AG10803 (cell line): ENCODE data around the gene ADA.

Source experiments
- DNase-seq: peaks from one replicate; pipeline ENCODE4 v3.0.0; 2010; ENCODE audit warnings: low read depth
- H3K4me3 ChIP-seq: 2 replicates; pipeline ENCODE4 v1.5.1; 2011; ENCODE audit warnings: mild to moderate bottlenecking, low read length, control low read depth
- TF ChIP-seq, protein P1 (sequence below): conservative IDR thresholded peaks from 2 replicates; pipeline ENCODE4 v1.5.1; 2011; ENCODE audit warnings: mild to moderate bottlenecking, low read length, control low read depth, inconsistent platforms

ADA gene

DNA sequence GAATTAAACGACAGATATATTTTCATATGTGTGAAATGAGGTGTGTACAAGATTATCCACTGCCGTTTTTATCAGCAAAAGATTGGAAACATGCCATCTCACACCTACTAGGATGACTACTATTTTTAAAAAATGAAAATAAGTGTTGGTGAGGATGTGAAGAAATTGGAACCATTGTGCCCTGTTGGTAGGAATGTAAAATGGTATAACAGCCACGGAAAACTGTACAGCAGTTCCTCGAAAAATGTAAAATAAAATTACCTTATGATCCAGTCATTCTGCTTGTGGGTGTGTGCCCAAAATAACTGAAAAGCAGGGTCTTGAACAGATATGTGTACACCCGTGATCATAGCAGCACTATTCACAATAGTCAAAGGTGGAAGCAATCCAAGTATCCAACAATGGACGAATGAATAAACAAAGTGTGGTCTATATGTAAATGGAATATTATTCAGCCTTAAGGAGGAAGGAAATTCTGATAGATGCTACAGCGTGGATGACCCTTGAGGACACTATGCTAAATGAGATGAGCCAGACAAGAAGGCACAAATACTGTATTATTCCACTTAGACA is 36.6 kb upstream of the ADA start:
- TF ChIP-seq, protein P1, sequence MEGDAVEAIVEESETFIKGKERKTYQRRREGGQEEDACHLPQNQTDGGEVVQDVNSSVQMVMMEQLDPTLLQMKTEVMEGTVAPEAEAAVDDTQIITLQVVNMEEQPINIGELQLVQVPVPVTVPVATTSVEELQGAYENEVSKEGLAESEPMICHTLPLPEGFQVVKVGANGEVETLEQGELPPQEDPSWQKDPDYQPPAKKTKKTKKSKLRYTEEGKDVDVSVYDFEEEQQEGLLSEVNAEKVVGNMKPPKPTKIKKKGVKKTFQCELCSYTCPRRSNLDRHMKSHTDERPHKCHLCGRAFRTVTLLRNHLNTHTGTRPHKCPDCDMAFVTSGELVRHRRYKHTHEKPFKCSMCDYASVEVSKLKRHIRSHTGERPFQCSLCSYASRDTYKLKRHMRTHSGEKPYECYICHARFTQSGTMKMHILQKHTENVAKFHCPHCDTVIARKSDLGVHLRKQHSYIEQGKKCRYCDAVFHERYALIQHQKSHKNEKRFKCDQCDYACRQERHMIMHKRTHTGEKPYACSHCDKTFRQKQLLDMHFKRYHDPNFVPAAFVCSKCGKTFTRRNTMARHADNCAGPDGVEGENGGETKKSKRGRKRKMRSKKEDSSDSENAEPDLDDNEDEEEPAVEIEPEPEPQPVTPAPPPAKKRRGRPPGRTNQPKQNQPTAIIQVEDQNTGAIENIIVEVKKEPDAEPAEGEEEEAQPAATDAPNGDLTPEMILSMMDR, result peak; percentile 27; the same call in 1 of the 2 replicates
- DNase-seq, result no peak
- H3K4me3 ChIP-seq, result no peak overlapping the region

DNA sequence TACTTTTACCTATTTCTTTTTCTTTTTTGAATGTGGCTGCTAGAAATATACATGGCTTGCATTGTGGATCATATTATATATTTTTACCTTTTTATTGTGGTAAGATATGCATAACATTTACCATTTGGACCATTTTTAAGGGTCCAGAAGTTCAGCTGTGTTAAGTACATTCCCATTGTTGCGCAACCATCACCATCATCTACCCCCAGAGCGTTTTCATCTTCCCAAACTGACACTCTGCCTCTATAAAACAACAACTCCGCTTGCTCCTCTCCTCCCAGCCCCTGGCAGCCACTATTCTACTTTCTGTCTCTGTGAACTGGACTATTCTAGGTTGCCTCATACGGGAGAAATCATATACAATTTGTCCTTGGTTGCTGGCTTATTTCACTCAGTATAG is 35.4 kb upstream of the ADA start:
- no peak for DNase-seq
- TF ChIP-seq, protein P1, result no peak
- H3K4me3 ChIP-seq, result no peak overlapping the region

DNA sequence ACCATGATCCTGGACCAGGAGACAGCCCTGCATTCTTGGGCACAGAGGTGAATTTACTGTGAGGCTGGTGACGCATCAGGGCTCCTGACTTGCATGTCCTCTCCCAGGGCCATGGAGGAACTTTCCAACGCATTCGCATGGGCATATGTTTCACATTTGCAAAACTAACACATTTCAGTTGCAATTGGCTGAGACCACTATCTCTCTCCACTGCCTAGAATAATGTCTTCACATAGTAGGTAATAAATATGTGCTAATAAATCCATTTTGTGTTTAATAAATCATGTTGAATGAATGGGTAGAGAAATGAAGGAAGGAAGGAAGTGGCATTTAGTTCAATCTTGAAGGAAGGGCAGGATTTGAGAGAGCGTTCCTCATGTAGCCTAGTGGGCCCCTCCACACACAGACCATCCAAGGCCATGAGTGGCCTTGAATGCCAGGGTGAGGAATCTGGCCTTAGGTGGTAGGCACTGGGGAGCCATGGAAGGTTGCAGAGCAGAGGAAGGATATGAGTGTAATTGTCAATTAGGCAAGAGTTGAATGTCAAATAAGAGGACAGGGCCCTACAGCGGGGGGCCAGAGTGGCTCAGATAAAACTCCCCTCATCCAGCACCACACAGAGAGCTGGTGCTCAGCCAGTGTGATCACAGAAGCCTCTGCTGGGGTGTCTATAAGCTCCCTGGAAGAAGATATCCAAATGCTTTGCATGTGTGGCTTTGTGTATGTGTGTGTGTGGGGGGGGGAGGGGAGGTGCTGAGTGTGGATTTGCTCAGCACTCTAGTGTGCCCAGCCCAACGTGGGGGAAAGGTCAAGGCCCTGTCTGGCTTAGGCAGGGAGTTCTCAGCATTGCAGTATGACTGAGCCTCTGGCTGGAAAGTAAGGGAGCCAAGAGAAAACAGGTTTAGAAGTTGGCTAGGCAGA is 32.8 kb upstream of the ADA start:
- no peak overlapping the region for H3K4me3 ChIP-seq
- TF ChIP-seq, protein P1, result no peak
- no peak for DNase-seq

DNA sequence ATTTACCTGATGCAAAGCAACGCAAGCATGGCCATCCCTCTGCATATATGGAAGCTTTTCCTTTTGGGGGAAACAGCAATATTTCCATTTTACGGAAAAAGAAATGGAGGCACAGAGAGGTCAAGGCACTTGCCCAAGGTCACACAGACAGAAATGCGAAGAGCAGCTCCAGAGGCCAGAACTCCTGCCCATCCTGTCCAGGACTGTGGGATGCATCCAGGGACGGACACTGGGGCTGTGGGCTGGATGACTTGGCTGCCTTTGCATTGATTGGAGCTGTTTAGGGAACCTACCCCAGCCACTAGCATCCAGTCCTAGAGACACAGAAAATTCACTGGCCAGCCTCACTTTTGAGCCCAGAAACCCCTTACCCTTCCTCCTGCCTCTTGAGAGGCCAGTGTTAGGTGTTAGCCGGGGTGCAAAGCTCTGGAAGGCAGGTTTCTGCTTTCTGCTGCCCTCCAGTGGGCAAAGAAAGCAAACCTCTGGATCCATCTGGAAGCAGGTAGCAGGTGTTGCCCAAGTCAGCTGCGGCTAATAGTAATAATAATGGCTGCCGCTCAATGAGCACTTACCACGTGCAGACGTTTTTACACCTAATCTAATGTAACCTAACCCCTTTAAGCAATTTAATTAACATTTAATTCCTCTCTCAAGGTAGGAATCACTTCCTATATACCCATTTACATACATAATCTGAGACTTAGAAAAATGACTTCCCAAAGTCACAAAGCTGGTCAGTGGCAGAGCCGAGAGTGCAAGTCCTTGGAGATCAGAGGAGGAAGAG is 32.0 kb upstream of the ADA start:
- TF ChIP-seq, protein P1, result peak; percentile 52
- DNase-seq, result no peak
- no peak overlapping the region for H3K4me3 ChIP-seq

DNA sequence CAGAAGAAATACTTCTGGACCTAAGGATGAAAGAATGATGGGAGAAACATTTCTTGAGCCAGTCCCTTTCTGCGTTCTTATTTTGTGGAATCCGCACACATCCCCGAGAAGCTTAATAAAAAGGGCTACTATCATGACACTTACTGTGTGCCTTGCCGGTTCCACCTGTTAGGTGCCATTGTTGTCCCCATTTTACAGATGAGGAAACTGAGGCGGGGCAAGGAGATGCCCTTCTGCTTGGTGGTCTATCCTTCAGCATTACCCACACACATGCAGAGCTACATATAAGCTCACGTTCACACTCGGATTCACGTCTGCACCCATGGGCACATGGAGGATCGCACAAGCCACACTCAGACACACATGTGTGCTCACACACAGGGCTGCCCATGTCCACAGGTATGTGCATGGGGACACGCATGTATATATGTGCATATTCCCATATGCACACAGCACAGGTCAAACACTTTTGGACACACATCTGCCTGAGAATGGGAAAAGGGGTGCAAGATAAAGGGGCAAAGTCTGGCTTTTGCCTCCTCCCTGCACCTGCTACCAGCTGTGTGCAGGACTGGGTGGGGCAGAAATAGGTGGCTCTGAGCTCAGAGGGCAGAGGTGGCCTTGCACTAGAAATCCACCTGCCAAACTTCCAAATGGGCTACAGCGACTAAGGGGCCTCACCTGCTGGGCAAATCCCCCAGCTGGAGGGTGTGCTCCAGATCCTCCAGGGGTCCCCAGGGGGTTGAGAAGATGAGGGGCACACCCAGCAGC is 30.5 kb upstream of the ADA start:
- TF ChIP-seq, protein P1, result no peak
- H3K4me3 ChIP-seq, result no peak overlapping the region
- DNase-seq, result no peak

DNA sequence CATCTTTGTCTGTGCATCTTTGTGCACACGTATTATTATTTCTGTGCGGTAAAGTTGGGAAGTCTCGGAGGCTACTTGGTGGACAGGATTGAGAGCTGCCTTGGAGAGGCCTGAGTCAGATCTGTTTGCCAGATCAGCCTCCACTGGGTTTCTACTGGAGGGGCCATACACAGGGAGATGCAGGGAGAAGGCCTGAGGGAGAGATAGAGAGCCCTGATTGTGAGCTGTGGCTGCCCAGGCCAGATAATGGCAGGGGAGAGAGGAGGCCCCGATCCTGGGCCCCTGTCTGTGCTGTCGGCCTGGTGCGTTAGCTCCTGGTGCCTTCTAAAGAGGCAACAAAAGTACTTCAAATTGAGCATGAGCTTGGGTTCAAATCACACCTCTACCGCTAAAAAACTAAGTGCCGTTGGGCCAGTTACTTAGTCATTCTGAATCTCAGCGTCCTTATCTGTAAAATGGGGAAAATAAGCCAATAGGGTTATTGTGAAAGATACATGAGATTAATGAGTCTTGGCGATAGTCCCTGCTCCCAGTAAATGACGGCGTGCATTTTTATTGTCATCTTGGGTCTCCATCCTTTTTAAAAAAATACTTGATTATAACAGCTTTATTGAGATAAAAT is 27.6 kb upstream of the ADA start:
- DNase-seq, result no peak
- TF ChIP-seq, protein P1, result no peak
- no peak overlapping the region for H3K4me3 ChIP-seq
